HFFc6 (cell line): ENCODE data around the gene ARL4C. TPM values are rescaled to one million over a fixed set of nuclear protein-coding genes. Genes with fewer than 3 reads are reported as not detected.

Source experiments
- DNase-seq: peaks from one replicate; pipeline ENCODE4 v3.0.0-alpha.2; 2018
- H3K27ac Mint-ChIP-seq: 2 replicates; pipeline ENCODE4 v1.8.0; 2020; ENCODE audit warnings: mild to moderate bottlenecking, mixed read lengths
- H3K27me3 Mint-ChIP-seq: 2 replicates; pipeline ENCODE4 v1.8.0; 2021; ENCODE audit warnings: mild to moderate bottlenecking, moderate library complexity, mixed read lengths; ENCODE audit not compliant: insufficient read depth
- H3K36me3 Mint-ChIP-seq: 2 replicates; pipeline ENCODE4 v1.8.0; 2021; ENCODE audit warnings: low read depth, mixed read lengths
- H3K4me1 Mint-ChIP-seq: 2 replicates; pipeline ENCODE4 v1.8.0; 2020; ENCODE audit warnings: low read depth, mixed read lengths
- H3K4me3 Mint-ChIP-seq: 2 replicates; pipeline ENCODE4 v1.8.0; 2020; ENCODE audit warnings: mild to moderate bottlenecking, moderate library complexity, mixed read lengths
- H3K9me3 Mint-ChIP-seq: 2 replicates; pipeline ENCODE4 v1.8.0; 2020; ENCODE audit warnings: mild to moderate bottlenecking, mixed read lengths
- CTCF ChIP-seq: fragments of 200-600 bp; sonication (generic); IDR thresholded peaks from 2 replicates; pipeline ENCODE4 v1.5.0; 2021; ENCODE audit warnings: antibody characterized with exemption, mild to moderate bottlenecking
- total RNA-seq, 6 experiments: library from RNA; stranded (reverse); fragmentation: NEBNext Ultra II Directional; extraction: Animal tissue kit (Norgen Biotek cat#: 25700); gene quantifications; 2 replicates in 1 of 6; 3 replicates in 5 of 6; pipeline ENCODE4 v1.2.3, GENCODE V29; 2021

The ARL4C gene
- total RNA-seq, 6 experiments from 2014 or later = 3.6 to 6.5 (median 6.0) TPM

- no peak overlapping the region for H3K27ac Mint-ChIP-seq
- TF ChIP-seq CTCF = no peak
These were observed 24.7 kb downstream of the ARL4C start for GRCh38 chr2:234472155-234472554.

GRCh38 chr2:234469972-234470371 is 26.9 kb downstream of the ARL4C start:
- Mint-ChIP-seq H3K9me3 (peaks cover 16% of the 10 kb centered on the region), H3K4me3 (no peak overlapping the region), H3K36me3 (peaks cover 8% of the 10 kb centered on the region)

More at GRCh38 chr2:234472155-234472554, 24.7 kb downstream of the ARL4C start:
- Mint-ChIP-seq H3K4me1 (peaks cover 15% of the 10 kb centered on the region), H3K9me3 (peaks cover 10% of the 10 kb centered on the region), H3K36me3 (peaks cover 5% of the 10 kb centered on the region), H3K27me3 (peaks cover 9% of the 10 kb centered on the region), H3K4me3 (no peak overlapping the region)
- DNase-seq = no peak

GRCh38 chr2:234469251-234469845 is 27.5 kb downstream of the ARL4C start:
- no peak overlapping the region for H3K27ac Mint-ChIP-seq
- H3K4me1 Mint-ChIP-seq = peaks cover 15% of the 10 kb centered on the region
- H3K4me3 Mint-ChIP-seq = no peak overlapping the region
- no peak for DNase-seq
- peaks cover 5% of the 10 kb centered on the region for H3K27me3 Mint-ChIP-seq
- peaks cover 16% of the 10 kb centered on the region for H3K9me3 Mint-ChIP-seq
- H3K36me3 Mint-ChIP-seq = peaks cover 8% of the 10 kb centered on the region
- TF ChIP-seq CTCF = no peak

More at GRCh38 chr2:234469972-234470371, 26.9 kb downstream of the ARL4C start:
- H3K27me3 Mint-ChIP-seq = peaks cover 8% of the 10 kb centered on the region
- no peak for DNase-seq
- H3K27ac Mint-ChIP-seq = no peak overlapping the region
- no peak for TF ChIP-seq CTCF
- H3K4me1 Mint-ChIP-seq = peaks cover 15% of the 10 kb centered on the region

GRCh38 chr2:234468503-234468902 is 28.4 kb downstream of the ARL4C start:
- Mint-ChIP-seq H3K27me3 (peaks cover 3% of the 10 kb centered on the region), H3K27ac (no peak overlapping the region; the same call in 1 of the 2 replicates), H3K9me3 (peaks cover 16% of the 10 kb centered on the region), H3K36me3 (peaks cover 8% of the 10 kb centered on the region), H3K4me3 (no peak overlapping the region), H3K4me1 (peaks cover 15% of the 10 kb centered on the region)
- peak; percentile 19 for DNase-seq
- no peak for TF ChIP-seq CTCF

- Mint-ChIP-seq H3K9me3 (peaks cover 15% of the 10 kb centered on the region), H3K4me1 (peaks cover 15% of the 10 kb centered on the region), H3K4me3 (no peak overlapping the region), H3K36me3 (peaks cover 8% of the 10 kb centered on the region), H3K27ac (no peak overlapping the region), H3K27me3 (peaks cover 3% of the 10 kb centered on the region)
- DNase-seq = peak; percentile 71
- no peak for TF ChIP-seq CTCF
These were observed 29.6 kb downstream of the ARL4C start for GRCh38 chr2:234467289-234467688.

GRCh38 chr2:234464291-234464645 is 32.6 kb downstream of the ARL4C start:
- H3K36me3 Mint-ChIP-seq = peaks cover 8% of the 10 kb centered on the region
- H3K27me3 Mint-ChIP-seq = peaks cover 2% of the 10 kb centered on the region
- peaks cover 20% of the 10 kb centered on the region for H3K4me1 Mint-ChIP-seq
- no peak overlapping the region for H3K27ac Mint-ChIP-seq
- no peak overlapping the region for H3K4me3 Mint-ChIP-seq
- TF ChIP-seq CTCF = no peak
- H3K9me3 Mint-ChIP-seq = peaks cover 11% of the 10 kb centered on the region
- no peak for DNase-seq
